Measurements from ENCODE around the gene STBD1.

- no peak for TF ChIP-seq CTCF (conservative IDR thresholded peaks at IDR 0.05 in 1 of 2, IDR thresholded peaks at IDR 0.05 in 1 of 2; ENCODE audit: extremely low read depth in 1 of 2, insufficient read depth in 1 of 2, low read depth in 1 of 2, low read length in 2 of 2)
- no peak for TF ChIP-seq EZH2 (IDR thresholded peaks at IDR 0.05; ENCODE audit: borderline replicate concordance, low read length)
These were observed 32.8 kb downstream of the STBD1 start for GRCh38 chr4:76339364-76339763.

All from mammary epithelial cell (primary cell).